SK-N-MC (cell line): Measurements from ENCODE around the gene BRCA2.

Source experiments
- EZH2 ChIP-seq: fragments of 200-600 bp; sonication (generic); IDR thresholded peaks from one replicate; pipeline ENCODE4 v1.6.1; 2017; ENCODE audit warnings: antibody characterized with exemption
- FOXP2 ChIP-seq: optimal IDR thresholded peaks from 2 replicates; pipeline ENCODE3; 2011; ENCODE audit warnings: mild to moderate bottlenecking, moderate library complexity; ENCODE audit not compliant: insufficient read depth; ENCODE audit errors: extremely low read length, control extremely low read depth
- POLR2AphosphoS5 ChIP-seq: IDR thresholded peaks from 2 replicates; pipeline ENCODE4 v1.6.1; 2012; ENCODE audit warnings: mild to moderate bottlenecking, low read depth, low read length, borderline replicate concordance

GRCh38 chr13:32431361-32431760 is 116.1 kb downstream of the BRCA2 start:
- TF ChIP-seq POLR2AphosphoS5: no peak
- no peak for TF ChIP-seq EZH2
- TF ChIP-seq FOXP2: no peak
